A673 (cell line): ENCODE measurements around the gene IFNL1. TPM values are rescaled to one million over a fixed set of nuclear protein-coding genes. Genes with fewer than 3 reads are reported as not detected.
"Not testable (repeated sequence)": the region's sequence is repeated elsewhere in the genome, so short reads cannot be mapped to it uniquely, and the experiment has no call there.

Experiments used
- BruUV-seq: library from RNA; stranded (reverse); fragments of 400-500 nt; replicated peaks from 2 replicates; lab custom pipeline; 2021; lab: Mats Ljungman, UMichigan
- CTCF ChIA-PET: fragments of 300-600 bp; sonication (Branson Sonifier 250); formaldehyde crosslinking; loops from one replicate; lab custom pipeline; 2022; ENCODE audit warnings: antibody characterized with exemption; lab: Charles Lee
- POLR2A ChIA-PET: fragments of 300-600 bp; sonication (Branson Sonifier 250); formaldehyde crosslinking; loops from one replicate; lab custom pipeline; 2022; ENCODE audit warnings: antibody characterized with exemption; ENCODE audit not compliant: low non-redundant PET; lab: Charles Lee
- DNase-seq: peaks from one replicate; pipeline ENCODE4 v3.0.0-alpha.2; 2015; ENCODE audit warnings: low spot score
- H3K27ac ChIP-seq: fragments of 200-600 bp; sonication (generic); 2 replicates; pipeline ENCODE4 v1.5.1; 2016; ENCODE audit warnings: mixed run types, low read depth, mild to moderate bottlenecking, mixed read lengths, antibody characterized with exemption, low read length; ENCODE audit not compliant: poor library complexity, severe bottlenecking
- H3K27me3 ChIP-seq: fragments of 200-600 bp; sonication (generic); replicated peaks from 2 replicates; pipeline ENCODE4 v1.6.1; 2017; ENCODE audit warnings: mixed run types, low read depth, mild to moderate bottlenecking, mixed read lengths, antibody characterized with exemption, low read length; ENCODE audit not compliant: insufficient read depth, poor library complexity
- H3K36me3 ChIP-seq: fragments of 200-600 bp; sonication (generic); 2 replicates; pipeline ENCODE4 v1.6.1; 2016; ENCODE audit warnings: mixed run types, mild to moderate bottlenecking, mixed read lengths, antibody characterized with exemption, low read length; ENCODE audit not compliant: insufficient read depth, poor library complexity, severe bottlenecking
- H3K4me1 ChIP-seq: fragments of 200-600 bp; sonication (generic); 2 replicates; pipeline ENCODE4 v1.6.1; 2017; ENCODE audit warnings: mixed run types, mild to moderate bottlenecking, mixed read lengths, antibody characterized with exemption, low read length; ENCODE audit not compliant: insufficient read depth, poor library complexity, severe bottlenecking
- H3K4me3 ChIP-seq: fragments of 200-600 bp; sonication (generic); 2 replicates; pipeline ENCODE4 v1.5.1; 2016; ENCODE audit warnings: low read depth, mixed run types, mild to moderate bottlenecking, mixed read lengths, low read length; ENCODE audit not compliant: poor library complexity, severe bottlenecking
- H3K9me3 ChIP-seq: fragments of 200-600 bp; sonication (generic); 2 replicates; pipeline ENCODE4 v1.6.1; 2016; ENCODE audit warnings: mixed run types, low read depth, mild to moderate bottlenecking, mixed read lengths, antibody characterized with exemption, low read length; ENCODE audit not compliant: poor library complexity, severe bottlenecking
- CTCF ChIP-seq: fragments of 300-800, 200-600 bp; sonication (generic); conservative IDR thresholded peaks from 2 replicates; pipeline ENCODE4 v1.5.1; 2017; ENCODE audit warnings: low read depth, mild to moderate bottlenecking, antibody characterized with exemption, low read length, moderate library complexity, mixed read lengths
- EZH2 ChIP-seq: fragments of 200-600 bp; sonication (generic); IDR thresholded peaks from 2 replicates; pipeline ENCODE4 v1.6.1; 2017; ENCODE audit warnings: borderline replicate concordance, low read depth, mild to moderate bottlenecking, mixed read lengths, antibody characterized with exemption, low read length; ENCODE audit not compliant: poor library complexity, severe bottlenecking
- intact Hi-C: fragments of 100-400 bp; cut with micrococcal nuclease; formaldehyde crosslinking; loops from one replicate; pipeline ENCODE4 v1.10.0; 2022; ENCODE audit not compliant: unreplicated experiment
- total RNA-seq: library from RNA; stranded (reverse); gene quantifications from 2 replicates; pipeline ENCODE4 v1.2.3, GENCODE V29; 2021

IFNL1 gene
- total RNA-seq, 1 experiment from 2014 or later: not detected

GRCh38 chr19:39263912-39264305 lies 32.3 kb upstream of the IFNL1 start:
- intact Hi-C loops: no loop called here
- H3K4me1 ChIP-seq: no peaks in the 10 kb centered on the region
- no peak for DNase-seq
- ChIA-PET POLR2A (no interaction called here), CTCF (no interaction called here)
- H3K27ac ChIP-seq: no peak overlapping the region
- H3K27me3 ChIP-seq: peaks cover 54% of the 10 kb centered on the region
- no peaks in the 10 kb centered on the region for H3K9me3 ChIP-seq
- H3K4me3 ChIP-seq: no peak overlapping the region
- BruUV-seq: no TSS peak
- no peaks in the 10 kb centered on the region for H3K36me3 ChIP-seq
- no peak for TF ChIP-seq EZH2
- TF ChIP-seq CTCF: no peak

- Histone ChIP-seq H3K4me1 (no peaks in the 10 kb centered on the region), H3K9me3 (no peaks in the 10 kb centered on the region), H3K36me3 (no peaks in the 10 kb centered on the region), H3K4me3 (no peak overlapping the region), H3K27me3 (peaks cover 54% of the 10 kb centered on the region), H3K27ac (no peak overlapping the region)
- ChIA-PET CTCF (no interaction called here), POLR2A (no interaction called here)
- no TSS peak for BruUV-seq
- TF ChIP-seq EZH2: peak; percentile 88
- TF ChIP-seq CTCF: no peak
- no peak for DNase-seq
- intact Hi-C loops: no loop called here
Observed at GRCh38 chr19:39264306-39265290, 31.6 kb upstream of the IFNL1 start.

- intact Hi-C loops: no loop called here
- DNase-seq: no peak
- no TSS peak for BruUV-seq
- CTCF ChIA-PET: no interaction called here
- POLR2A ChIA-PET: no interaction called here
- Histone ChIP-seq H3K9me3 (no peaks in the 10 kb centered on the region), H3K27ac (no peak overlapping the region), H3K27me3 (peaks cover 54% of the 10 kb centered on the region), H3K36me3 (no peaks in the 10 kb centered on the region), H3K4me1 (no peaks in the 10 kb centered on the region), H3K4me3 (no peak overlapping the region)
- no peak for TF ChIP-seq EZH2
- TF ChIP-seq CTCF: no peak
Observed at GRCh38 chr19:39265321-39265916, 30.8 kb upstream of the IFNL1 start.

GRCh38 chr19:39268085-39268484 lies 28.1 kb upstream of the IFNL1 start, which contains the start of gene IFNL2:
TSS of gene IFNL2 (plus strand) at chr19:39268396. CDS start at chr19:39268569, 173 bp downstream.
- H3K9me3 ChIP-seq, BruUV-seq, DNase-seq, H3K4me3 ChIP-seq, H3K4me1 ChIP-seq, intact Hi-C loops, POLR2A ChIA-PET, CTCF ChIA-PET, H3K36me3 ChIP-seq, H3K27ac ChIP-seq: not testable (repeated sequence)
- peaks cover 28% of the 10 kb centered on the region for H3K27me3 ChIP-seq

- DNase-seq, H3K36me3 ChIP-seq, POLR2A ChIA-PET, BruUV-seq, intact Hi-C loops, CTCF ChIA-PET, H3K4me1 ChIP-seq, H3K27ac ChIP-seq, H3K9me3 ChIP-seq, H3K4me3 ChIP-seq: not testable (repeated sequence)
- peaks cover 22% of the 10 kb centered on the region for H3K27me3 ChIP-seq
Observed at GRCh38 chr19:39268531-39269223, 27.5 kb upstream of the IFNL1 start.
